Natural killer cell treated with Interleukin-12 subunit alpha and Interleukin-12 subunit beta and Interleukin-15 and Interleukin-18, amount 100 ng/mL, for 72 hours (primary cell): ENCODE data around the gene CELF4. TPM values are rescaled to one million over a fixed set of nuclear protein-coding genes. Genes with fewer than 3 reads are reported as not detected.

ENCODE experiments used
- ATAC-seq, 2 donors: fragments of 150-1000 bp; cut with Tn5 transposase in 1 of 2; sonication (Bioruptor Pico), chemical (Tn5 transposase) in 1 of 2; 2 replicates each; pipeline ENCODE4 v1.10.0; 2021
- DNase-seq: peaks from one replicate; pipeline ENCODE4 v3.0.0; 2022; ENCODE audit warnings: low spot score
- H3K27ac Mint-ChIP-seq, 2 donors: 1 replicate in 1 of 2; 2 replicates in 1 of 2; pipeline ENCODE4 v1.8.0; 2022; ENCODE audit warnings: mixed read lengths in 2 of 2, mild to moderate bottlenecking in 1 of 2, moderate library complexity in 1 of 2
- H3K27me3 Mint-ChIP-seq, 2 donors: 1 replicate in 1 of 2; 2 replicates in 1 of 2; pipeline ENCODE4 v1.8.0; 2022; ENCODE audit warnings: mixed read lengths in 2 of 2
- H3K36me3 Mint-ChIP-seq: one replicate; pipeline ENCODE4 v1.8.0; 2022; ENCODE audit warnings: mixed read lengths
- H3K4me1 Mint-ChIP-seq, 2 donors: 1 replicate in 1 of 2; 2 replicates in 1 of 2; pipeline ENCODE4 v1.8.0; 2022; ENCODE audit warnings: low read depth in 2 of 2, mixed read lengths in 2 of 2, mild to moderate bottlenecking in 1 of 2
- H3K4me3 Mint-ChIP-seq: one replicate; pipeline ENCODE4 v1.8.0; 2022; ENCODE audit warnings: mixed read lengths
- H3K9me3 Mint-ChIP-seq: 2 replicates; pipeline ENCODE4 v1.8.0; 2022; ENCODE audit warnings: mixed read lengths
- total RNA-seq, 2 donors: library from RNA; stranded (reverse); gene quantifications; one replicate each; pipeline ENCODE4 v1.2.3, GENCODE V29; 2022

CELF4 gene
- total RNA-seq, 2 donors from 2014 or later: not detected

DNA sequence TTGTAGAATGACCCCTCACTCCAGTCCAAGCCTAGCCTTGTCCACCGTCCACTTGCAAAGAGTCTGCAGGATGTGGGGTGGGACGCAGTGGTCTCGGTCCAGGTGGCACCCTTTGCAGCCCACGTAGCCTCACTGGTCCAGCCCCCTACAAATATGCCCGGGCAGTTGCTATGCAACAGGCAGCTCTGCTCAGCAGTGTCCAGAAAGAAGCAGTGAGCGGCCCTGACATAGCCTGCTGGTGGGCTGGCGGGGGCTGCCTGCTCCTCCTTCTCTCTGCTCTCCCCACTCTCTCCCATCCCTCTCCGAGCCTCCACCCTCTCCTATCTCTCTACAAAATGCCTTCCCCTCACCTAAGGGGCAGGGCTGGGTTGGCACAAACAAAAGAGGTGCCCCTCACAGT lies 233.4 kb downstream of the CELF4 start:
- no peaks in the 10 kb centered on the region for H3K9me3 Mint-ChIP-seq
- no peak for ATAC-seq
- no peaks in the 10 kb centered on the region for H3K36me3 Mint-ChIP-seq
- DNase-seq: no peak
- H3K4me3 Mint-ChIP-seq: no peak overlapping the region
- H3K27me3 Mint-ChIP-seq: no peaks in the 10 kb centered on the region
- H3K27ac Mint-ChIP-seq: no peak overlapping the region
- no peaks in the 10 kb centered on the region for H3K4me1 Mint-ChIP-seq

- ATAC-seq: no peak
- H3K9me3 Mint-ChIP-seq: no peaks in the 10 kb centered on the region
- H3K4me3 Mint-ChIP-seq: no peak overlapping the region
Measured at GRCh38 chr18:37330173-37330572, 235.4 kb downstream of the CELF4 start.

GRCh38 chr18:37328946-37329719 lies 236.5 kb downstream of the CELF4 start:
- Mint-ChIP-seq H3K27me3 (no peaks in the 10 kb centered on the region), H3K4me3 (no peak overlapping the region), H3K4me1 (no peaks in the 10 kb centered on the region), H3K36me3 (no peaks in the 10 kb centered on the region), H3K27ac (no peak overlapping the region), H3K9me3 (no peaks in the 10 kb centered on the region)
- DNase-seq (no peak), ATAC-seq (peak in 1 of 2 donors; percentile 6)

More at GRCh38 chr18:37330173-37330572, 235.4 kb downstream of the CELF4 start:
- H3K27me3 Mint-ChIP-seq: no peaks in the 10 kb centered on the region
- no peak overlapping the region for H3K27ac Mint-ChIP-seq
- H3K36me3 Mint-ChIP-seq: no peaks in the 10 kb centered on the region
- DNase-seq: no peak
- no peaks in the 10 kb centered on the region for H3K4me1 Mint-ChIP-seq

GRCh38 chr18:37327063-37327577 lies 238.5 kb downstream of the CELF4 start:
- ATAC-seq (no peak), DNase-seq (no peak)
- H3K27ac Mint-ChIP-seq: no peak overlapping the region
- H3K4me1 Mint-ChIP-seq: no peaks in the 10 kb centered on the region
- no peaks in the 10 kb centered on the region for H3K27me3 Mint-ChIP-seq
- no peak overlapping the region for H3K4me3 Mint-ChIP-seq
- no peaks in the 10 kb centered on the region for H3K9me3 Mint-ChIP-seq
- H3K36me3 Mint-ChIP-seq: no peaks in the 10 kb centered on the region

DNA sequence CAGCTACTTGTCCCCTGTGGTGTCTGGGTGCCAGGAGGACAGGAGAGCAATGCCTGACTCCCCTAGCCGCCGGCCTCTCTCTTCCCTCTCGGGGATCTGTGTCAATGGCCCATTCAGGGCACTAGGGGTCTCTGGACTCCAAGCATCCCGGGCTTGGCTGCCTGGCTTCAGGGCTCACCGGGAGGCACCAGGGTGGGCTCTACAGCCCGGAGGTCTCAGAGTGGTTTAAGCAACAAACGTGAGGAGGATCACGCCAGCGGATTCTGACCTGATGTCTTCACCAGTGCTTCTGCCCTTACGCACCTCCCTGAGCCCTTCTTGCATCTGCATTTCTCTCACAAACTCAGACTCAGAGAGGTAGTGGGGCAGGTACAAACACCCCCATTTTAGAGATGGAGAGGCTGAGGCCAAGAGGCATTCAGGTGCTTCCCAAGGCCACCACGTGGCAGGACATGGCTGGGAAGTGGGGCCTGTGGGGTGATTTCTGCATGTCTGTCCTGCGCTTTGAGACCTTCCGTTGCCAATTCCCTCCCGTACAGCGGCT lies 243.0 kb downstream of the CELF4 start:
- H3K4me1 Mint-ChIP-seq: no peaks in the 10 kb centered on the region
- no peaks in the 10 kb centered on the region for H3K36me3 Mint-ChIP-seq
- H3K27me3 Mint-ChIP-seq: no peaks in the 10 kb centered on the region
- DNase-seq: no peak
- no peak overlapping the region for H3K27ac Mint-ChIP-seq
- H3K9me3 Mint-ChIP-seq: no peaks in the 10 kb centered on the region
- ATAC-seq: no peak
- H3K4me3 Mint-ChIP-seq: no peak overlapping the region

GRCh38 chr18:37321582-37322491 lies 243.8 kb downstream of the CELF4 start:
- Mint-ChIP-seq H3K9me3 (no peaks in the 10 kb centered on the region), H3K36me3 (no peaks in the 10 kb centered on the region), H3K4me3 (no peak overlapping the region), H3K27ac (no peak overlapping the region), H3K27me3 (no peaks in the 10 kb centered on the region), H3K4me1 (no peaks in the 10 kb centered on the region)
- no peak for DNase-seq
- ATAC-seq: peak in 1 of 2 donors; percentile 17

DNA sequence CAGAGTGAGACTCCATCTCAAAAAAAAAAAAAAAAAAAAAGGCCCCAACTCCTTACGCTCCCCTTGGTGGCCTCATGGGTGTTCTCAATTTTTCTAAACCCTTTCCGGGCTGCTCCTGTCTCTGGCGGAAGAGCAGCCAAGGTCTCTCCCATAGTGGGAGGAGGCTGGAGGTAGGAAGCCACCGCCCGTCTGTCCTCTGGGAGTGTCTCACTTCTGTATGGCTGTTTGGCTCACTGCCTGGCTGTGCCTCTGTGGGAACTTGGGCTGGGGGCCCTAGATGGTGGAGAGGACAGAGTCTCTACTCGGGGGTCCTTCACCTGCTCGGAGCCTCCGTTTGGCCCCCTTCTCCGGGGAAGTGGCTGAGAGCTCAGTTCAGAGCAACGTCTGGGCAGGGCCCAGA lies 245.3 kb downstream of the CELF4 start:
- no peak overlapping the region for H3K27ac Mint-ChIP-seq
- no peaks in the 10 kb centered on the region for H3K9me3 Mint-ChIP-seq
- no peak for ATAC-seq
- no peak overlapping the region for H3K4me3 Mint-ChIP-seq
- no peaks in the 10 kb centered on the region for H3K27me3 Mint-ChIP-seq
- H3K36me3 Mint-ChIP-seq: no peaks in the 10 kb centered on the region
- DNase-seq: no peak
- no peaks in the 10 kb centered on the region for H3K4me1 Mint-ChIP-seq

GRCh38 chr18:37318360-37319355 lies 246.9 kb downstream of the CELF4 start:
- Mint-ChIP-seq H3K4me3 (no peak overlapping the region), H3K36me3 (no peaks in the 10 kb centered on the region), H3K4me1 (no peaks in the 10 kb centered on the region), H3K27ac (no peak overlapping the region), H3K9me3 (no peaks in the 10 kb centered on the region), H3K27me3 (no peaks in the 10 kb centered on the region)
- DNase-seq: no peak
- no peak for ATAC-seq

GRCh38 chr18:37317486-37317885 lies 248.1 kb downstream of the CELF4 start:
- Mint-ChIP-seq H3K36me3 (no peaks in the 10 kb centered on the region), H3K4me3 (no peak overlapping the region), H3K9me3 (no peaks in the 10 kb centered on the region), H3K27me3 (no peaks in the 10 kb centered on the region), H3K27ac (no peak overlapping the region), H3K4me1 (no peaks in the 10 kb centered on the region)
- ATAC-seq: no peak
- no peak for DNase-seq

DNA sequence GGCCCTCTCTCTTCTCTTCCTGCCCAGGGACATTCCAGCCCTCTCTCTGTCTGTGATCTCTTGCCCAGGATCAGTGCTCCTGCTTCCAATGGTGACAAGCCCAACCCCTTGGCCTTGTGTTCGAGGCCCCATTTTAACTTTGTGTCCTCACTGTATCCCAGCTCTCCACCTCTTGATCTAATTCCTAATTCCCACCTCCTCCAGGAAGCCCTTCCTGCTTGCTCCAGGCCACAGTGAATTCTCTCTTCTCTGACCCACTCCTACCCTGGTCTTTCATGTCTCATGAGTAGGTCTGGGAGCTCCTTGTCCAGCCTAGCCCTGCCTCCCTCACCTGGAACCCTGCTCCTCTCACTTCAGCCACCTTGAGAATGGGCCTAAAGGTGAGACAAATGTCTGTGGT lies 249.1 kb downstream of the CELF4 start:
- Mint-ChIP-seq H3K4me1 (no peaks in the 10 kb centered on the region), H3K4me3 (no peak overlapping the region), H3K27ac (no peak overlapping the region), H3K27me3 (no peaks in the 10 kb centered on the region), H3K9me3 (no peaks in the 10 kb centered on the region), H3K36me3 (no peaks in the 10 kb centered on the region)
- ATAC-seq: no peak
- DNase-seq: no peak

DNA sequence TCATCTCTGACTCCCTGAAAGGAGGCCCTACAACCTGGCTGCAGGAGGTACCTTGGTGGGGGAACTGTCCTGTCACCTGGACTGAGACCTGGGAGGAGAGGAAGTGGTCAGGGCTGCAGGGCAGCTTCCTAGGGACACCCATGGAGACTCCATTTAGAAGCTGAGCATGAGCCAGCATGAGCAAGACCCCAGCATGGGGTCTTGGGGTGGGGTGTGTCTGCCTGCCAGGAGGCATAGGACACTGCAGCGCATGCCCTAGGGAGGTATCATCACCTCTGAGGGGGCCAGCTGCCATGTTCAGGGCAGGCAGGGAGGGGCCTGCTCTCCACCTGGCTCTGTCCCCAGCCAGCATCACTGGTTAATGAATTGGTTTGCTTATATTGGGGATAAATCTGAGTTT lies 249.7 kb downstream of the CELF4 start:
- no peaks in the 10 kb centered on the region for H3K4me1 Mint-ChIP-seq
- H3K36me3 Mint-ChIP-seq: no peaks in the 10 kb centered on the region
- DNase-seq (no peak), ATAC-seq (peak in 1 of 2 donors; percentile 12)
- H3K27ac Mint-ChIP-seq: no peak overlapping the region
- no peak overlapping the region for H3K4me3 Mint-ChIP-seq
- no peaks in the 10 kb centered on the region for H3K9me3 Mint-ChIP-seq
- no peaks in the 10 kb centered on the region for H3K27me3 Mint-ChIP-seq

DNA sequence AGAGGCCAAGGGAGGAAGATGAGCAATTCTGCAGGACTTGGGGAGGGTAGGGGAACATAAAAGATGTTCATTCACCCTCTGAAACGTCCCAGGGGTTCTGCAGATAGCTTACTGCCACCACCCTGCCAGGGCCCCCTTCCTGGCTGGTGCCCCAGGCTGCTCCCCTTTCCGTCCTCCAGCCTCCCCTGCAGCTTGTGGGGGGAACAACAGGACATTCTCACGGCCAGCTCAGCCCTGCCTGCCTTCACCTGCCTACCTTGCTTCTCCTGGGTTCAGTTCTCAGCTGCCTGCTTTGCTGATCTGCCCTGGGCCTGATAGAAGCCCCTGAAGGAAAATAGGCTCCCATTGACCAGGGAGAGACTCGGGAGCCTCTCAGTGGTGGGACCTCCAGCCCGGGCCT lies 251.1 kb downstream of the CELF4 start:
- Mint-ChIP-seq H3K9me3 (no peaks in the 10 kb centered on the region), H3K36me3 (no peaks in the 10 kb centered on the region), H3K27ac (no peak overlapping the region), H3K4me3 (no peak overlapping the region), H3K4me1 (no peaks in the 10 kb centered on the region), H3K27me3 (no peaks in the 10 kb centered on the region)
- DNase-seq (no peak), ATAC-seq (no peak)

DNA sequence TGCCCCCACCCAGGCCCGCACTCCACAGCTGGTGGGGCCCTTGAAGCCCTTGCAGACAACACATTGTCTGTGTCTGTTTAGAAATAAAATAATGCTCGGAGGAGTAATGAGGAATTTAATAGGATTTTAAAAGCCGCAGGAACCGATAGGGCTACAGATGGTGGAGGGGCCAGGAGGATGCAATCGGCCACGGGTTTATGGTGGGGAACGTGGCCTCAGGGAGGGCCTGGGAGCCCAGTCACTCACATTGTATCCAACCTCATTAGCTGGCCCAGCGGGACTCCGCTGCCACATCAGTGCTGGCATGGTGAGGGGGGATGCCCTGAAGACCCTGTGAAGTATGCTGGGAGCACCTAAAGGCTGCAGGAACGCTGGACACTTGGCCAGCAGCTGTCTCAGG lies 252.0 kb downstream of the CELF4 start:
- ATAC-seq (no peak), DNase-seq (no peak)
- H3K27ac Mint-ChIP-seq: no peak overlapping the region
- H3K4me1 Mint-ChIP-seq: no peaks in the 10 kb centered on the region
- no peaks in the 10 kb centered on the region for H3K36me3 Mint-ChIP-seq
- no peaks in the 10 kb centered on the region for H3K27me3 Mint-ChIP-seq
- H3K9me3 Mint-ChIP-seq: no peaks in the 10 kb centered on the region
- H3K4me3 Mint-ChIP-seq: no peak overlapping the region
